Spleen (tissue), 11 donors: ENCODE measurements around the gene DHX15. TPM values are rescaled to one million over a fixed set of nuclear protein-coding genes. Genes with fewer than 3 reads are reported as not detected.
A peak's percentile ranks its signal among the peaks of the same experiment; 100 is the strongest.

ENCODE experiments used
- DNase-seq: peaks from one replicate; pipeline ENCODE4 v3.0.0-alpha.2; 2020
- H3K27ac ChIP-seq, 8 donors: fragments of 200-600 bp; sonication (generic) in 7 of 8; 1 replicate in 4 of 8; 2 replicates in 4 of 8; pipeline versions ENCODE4 v1.5.0 to v1.8.0; 2016 to 2021; ENCODE audit warnings: inconsistent platforms in 4 of 8, mild to moderate bottlenecking in 4 of 8, moderate library complexity in 1 of 8
- H3K27me3 ChIP-seq, 7 donors: fragments of 200-600 bp; sonication (generic) in 6 of 7; replicated peaks in 1 of 7; 1 replicate in 4 of 7; 2 replicates in 3 of 7; pipeline versions ENCODE4 v1.5.0 to v1.8.0; 2016 to 2021; ENCODE audit warnings: inconsistent platforms in 3 of 7, mild to moderate bottlenecking in 1 of 7
- H3K36me3 ChIP-seq, 6 donors: fragments of 200-600 bp; sonication (generic) in 5 of 6; 1 replicate in 4 of 6; 2 replicates in 2 of 6; pipeline versions ENCODE4 v1.5.0 to v1.8.0; 2016 to 2021; ENCODE audit warnings: inconsistent platforms in 2 of 6
- H3K4me1 ChIP-seq, 6 donors: fragments of 200-600 bp; sonication (generic) in 5 of 6; 1 replicate in 3 of 6; 2 replicates in 3 of 6; pipeline versions ENCODE4 v1.5.0 to v1.8.0; 2016 to 2021; ENCODE audit warnings: inconsistent platforms in 3 of 6
- H3K4me3 ChIP-seq, 8 donors: fragments of 200-600 bp; sonication (generic) in 7 of 8; 1 replicate in 4 of 8; 2 replicates in 4 of 8; pipeline versions ENCODE4 v1.5.0 to v1.8.0; 2016 to 2021; ENCODE audit warnings: inconsistent platforms in 4 of 8, mild to moderate bottlenecking in 4 of 8, moderate library complexity in 2 of 8
- H3K9me3 ChIP-seq, 8 donors: fragments of 200-600 bp; sonication (generic) in 7 of 8; 1 replicate in 4 of 8; 2 replicates in 4 of 8; pipeline versions ENCODE4 v1.5.0 to v1.8.0; 2016 to 2021; ENCODE audit warnings: inconsistent platforms in 4 of 8
- POLR2A ChIP-seq, 3 donors: fragments of 450-650 bp; IDR thresholded peaks; one replicate each; pipeline ENCODE4 v1.5.1; 2017; ENCODE audit warnings: antibody characterized with exemption in 3 of 3, mild to moderate bottlenecking in 1 of 3
- POLR2AphosphoS5 ChIP-seq, 3 donors: sonication (generic); formaldehyde crosslinking; IDR thresholded peaks; one replicate each; pipeline ENCODE4 v1.5.1; 2017; ENCODE audit warnings: antibody characterized with exemption in 3 of 3
- WGBS, 5 donors: extraction: QIAGEN DNeasy Blood & Tissue Kit in 3 of 5; methylation state at CpG; one replicate each; pipeline versions ENCODE4 v1.1.5 to v1.1.7; 2013 to 2018; 5-methylcytosine and 5-hydroxymethylcytosine counted together
- intact Hi-C: fragments of 100-400 bp; cut with DNase I; formaldehyde crosslinking; loops from one replicate; pipeline ENCODE4 v1.15.0; 2023; ENCODE audit warnings: low total_unique reads
- polyA plus RNA-seq, 3 donors: library from polyadenylated mRNA; stranded (reverse); fragments of 200-250 nt; gene quantifications; one replicate each; pipeline ENCODE4 v1.2.1, GENCODE V29; 2013
- total RNA-seq, 7 donors: library from RNA; depleted of rRNA in 3 of 7; stranded (reverse); fragments of >200 nt in 3 of 7; fragmentation: NEBNext Ultra II Directional in 4 of 7; extraction: Animal tissue kit (Norgen Biotek cat#: 25700) in 4 of 7; gene quantifications; one replicate each; pipeline versions ENCODE4 v1.1.0 to v1.2.1, GENCODE V29; 2016 to 2021
- TF ChIP-seq, protein P1 (sequence below), 11 experiments: fragments of 200-600 bp in 7 of 11; fragments of 450-650 bp in 4 of 11; sonication (generic) in 4 of 11; IDR thresholded peaks in 8 of 11; conservative IDR thresholded peaks in 3 of 11; 1 replicate in 7 of 11; 2 replicates in 4 of 11; pipeline versions ENCODE4 v1.4.0 to v1.8.0; 2016 to 2021; ENCODE audit warnings: antibody characterized with exemption in 11 of 11, inconsistent platforms in 4 of 11, mild to moderate bottlenecking in 1 of 11
- donor health status: healthy with polysubstance abuse.
- donor health status: DM: no; HTN: no; CAD: no; lungs with moderate emphysema.
- donor health status: DM: no; HTN: no; CAD: no.
- donor health status: Bipolar disorder and iron deficiency.
- donor health status: healthy.
- donor health status: DM: no; HTN: no; CAD: no.
- donor health status: DM: yes; HTN: yes; CAD: no.

The DHX15 gene
- total and polyA plus RNA-seq, 10 donors = 47.5 to 180 (median 119) TPM

DNA sequence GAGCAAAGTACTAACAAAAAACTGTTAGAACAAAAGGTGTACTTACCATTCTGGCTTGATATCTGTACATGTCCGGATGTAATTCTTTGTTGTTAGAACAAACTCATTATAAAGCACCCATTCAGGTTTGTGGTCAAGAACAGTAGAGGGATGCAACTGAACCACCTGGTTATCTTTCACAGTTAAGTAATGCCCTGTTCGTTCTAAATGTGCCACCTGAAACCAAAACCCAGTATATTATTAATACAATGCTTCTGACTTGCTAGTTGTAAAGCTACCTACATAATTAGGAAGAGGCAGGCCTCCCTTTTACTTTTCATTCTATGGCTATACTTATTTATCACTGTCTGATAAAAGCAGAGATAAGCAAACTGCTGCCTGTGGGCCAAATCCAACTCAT, 54.8 kb downstream of the DHX15 start:
- 80 to 98% (median 87%) methylated on average over 2 of the region's 2 CpGs for WGBS, 5 donors
- intact Hi-C loops = no loop called here
- no peak for TF ChIP-seq POLR2AphosphoS5 (IDR thresholded peaks at IDR 0.05)
- TF ChIP-seq, protein P1, sequence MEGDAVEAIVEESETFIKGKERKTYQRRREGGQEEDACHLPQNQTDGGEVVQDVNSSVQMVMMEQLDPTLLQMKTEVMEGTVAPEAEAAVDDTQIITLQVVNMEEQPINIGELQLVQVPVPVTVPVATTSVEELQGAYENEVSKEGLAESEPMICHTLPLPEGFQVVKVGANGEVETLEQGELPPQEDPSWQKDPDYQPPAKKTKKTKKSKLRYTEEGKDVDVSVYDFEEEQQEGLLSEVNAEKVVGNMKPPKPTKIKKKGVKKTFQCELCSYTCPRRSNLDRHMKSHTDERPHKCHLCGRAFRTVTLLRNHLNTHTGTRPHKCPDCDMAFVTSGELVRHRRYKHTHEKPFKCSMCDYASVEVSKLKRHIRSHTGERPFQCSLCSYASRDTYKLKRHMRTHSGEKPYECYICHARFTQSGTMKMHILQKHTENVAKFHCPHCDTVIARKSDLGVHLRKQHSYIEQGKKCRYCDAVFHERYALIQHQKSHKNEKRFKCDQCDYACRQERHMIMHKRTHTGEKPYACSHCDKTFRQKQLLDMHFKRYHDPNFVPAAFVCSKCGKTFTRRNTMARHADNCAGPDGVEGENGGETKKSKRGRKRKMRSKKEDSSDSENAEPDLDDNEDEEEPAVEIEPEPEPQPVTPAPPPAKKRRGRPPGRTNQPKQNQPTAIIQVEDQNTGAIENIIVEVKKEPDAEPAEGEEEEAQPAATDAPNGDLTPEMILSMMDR (IDR thresholded peaks at IDR 0.05 in 8 of 11, conservative IDR thresholded peaks at IDR 0.05 in 3 of 11) = no peak
- no peak for TF ChIP-seq POLR2A (IDR thresholded peaks at IDR 0.05)
- Histone ChIP-seq H3K9me3 (no peaks in the 10 kb centered on the region), H3K27ac (no peak overlapping the region), H3K27me3 (no peaks in the 10 kb centered on the region), H3K36me3 (peaks cover 0 to 100% (median 77%) of the 10 kb centered on the region in 6 donors), H3K4me1 (no peaks in the 10 kb centered on the region), H3K4me3 (no peak overlapping the region)
- no peak for DNase-seq

DNA sequence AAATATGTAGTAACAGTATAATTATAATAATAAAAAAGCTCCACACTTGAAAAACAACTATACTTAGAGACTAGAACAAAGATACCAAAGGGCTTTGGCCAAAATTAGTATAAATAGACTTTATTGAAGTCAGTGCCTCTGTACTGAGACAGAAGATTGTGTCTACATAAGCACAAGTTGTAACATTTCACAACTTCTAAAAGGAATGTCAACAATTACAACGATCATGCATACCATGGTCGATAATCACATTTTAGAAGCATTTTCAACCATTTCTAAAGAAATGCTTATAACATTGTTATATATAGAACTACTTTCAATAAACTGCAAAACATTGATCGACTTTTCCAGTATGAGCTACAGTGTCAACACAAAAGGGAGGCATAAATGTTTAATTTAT, 57.0 kb downstream of the DHX15 start:
- intact Hi-C loops = no loop called here
- Histone ChIP-seq H3K27me3 (no peaks in the 10 kb centered on the region), H3K36me3 (peaks cover 0 to 100% (median 78%) of the 10 kb centered on the region in 6 donors), H3K4me3 (no peak overlapping the region), H3K4me1 (no peaks in the 10 kb centered on the region), H3K27ac (no peak overlapping the region), H3K9me3 (no peaks in the 10 kb centered on the region)
- TF ChIP-seq, protein P1 (IDR thresholded peaks at IDR 0.05 in 8 of 11, conservative IDR thresholded peaks at IDR 0.05 in 3 of 11) = no peak
- TF ChIP-seq POLR2AphosphoS5 (IDR thresholded peaks at IDR 0.05) (no peak), POLR2A (IDR thresholded peaks at IDR 0.05) (no peak)
- WGBS, 5 donors = 89 to 96% (median 91%) methylated on average over 3 of the region's 3 CpGs
- no peak for DNase-seq

GRCh38 chr4:24521544-24521943, 62.8 kb downstream of the DHX15 start:
- Histone ChIP-seq H3K4me3 (no peak overlapping the region), H3K9me3 (no peaks in the 10 kb centered on the region), H3K36me3 (peaks cover 3 to 81% (median 29%) of the 10 kb centered on the region in 6 donors), H3K4me1 (peaks cover 0 to 19% (median 7%) of the 10 kb centered on the region in 6 donors), H3K27ac (no peak overlapping the region), H3K27me3 (no peaks in the 10 kb centered on the region)
- no peak for DNase-seq
- 90 to 100% (median 94%) methylated on average over 2 of the region's 2 CpGs for WGBS, 5 donors
- TF ChIP-seq POLR2A (IDR thresholded peaks at IDR 0.05) = no peak
- intact Hi-C loops = no loop called here

- no peak for DNase-seq
- Histone ChIP-seq H3K27ac (peak overlapping the region in 2 of 8 donors; percentile 6 to 37), H3K27me3 (no peaks in the 10 kb centered on the region), H3K4me3 (no peak overlapping the region), H3K36me3 (peaks cover 0 to 72% (median 14%) of the 10 kb centered on the region in 6 donors), H3K9me3 (no peaks in the 10 kb centered on the region), H3K4me1 (peaks cover 0 to 19% (median 7%) of the 10 kb centered on the region in 6 donors)
- TF ChIP-seq POLR2AphosphoS5 (IDR thresholded peaks at IDR 0.05) = peak in 1 of 3 donors; percentile 24
- TF ChIP-seq, protein P1 (IDR thresholded peaks at IDR 0.05 in 8 of 11, conservative IDR thresholded peaks at IDR 0.05 in 3 of 11) = no peak
- WGBS, 5 donors = 88 to 95% (median 93%) methylated on average over 1 of the region's 1 CpG
- intact Hi-C loops = no loop called here
Measured at GRCh38 chr4:24519649-24520048, 64.7 kb downstream of the DHX15 start.

DNA sequence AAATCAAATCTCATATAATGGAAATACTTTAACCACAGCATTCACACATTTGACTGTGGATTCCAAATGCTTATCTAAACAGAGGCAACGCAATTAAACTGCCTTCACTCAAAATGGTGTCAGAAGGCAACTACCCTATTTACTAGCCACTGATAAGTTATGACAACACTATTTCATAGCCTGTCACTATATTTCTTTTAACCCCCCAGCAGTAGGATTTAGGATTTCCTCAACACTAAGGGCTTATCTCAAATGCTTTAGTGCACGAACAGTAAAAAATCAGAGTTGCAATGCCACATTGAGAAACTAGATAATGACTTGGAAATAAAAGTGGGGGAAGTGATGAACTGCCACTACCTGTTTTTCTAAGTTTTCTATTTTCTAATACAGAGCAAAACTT, 66.7 kb downstream of the DHX15 start:
- peaks cover 0 to 19% (median 7%) of the 10 kb centered on the region in 6 donors for H3K4me1 ChIP-seq
- H3K27ac ChIP-seq = peak overlapping the region in 2 of 8 donors; percentile 19 to 32
- no peaks in the 10 kb centered on the region for H3K9me3 ChIP-seq
- H3K27me3 ChIP-seq = no peaks in the 10 kb centered on the region
- 63 to 79% (median 73%) methylated on average over 2 of the region's 2 CpGs for WGBS, 5 donors
- intact Hi-C loops = no loop called here
- no peak for TF ChIP-seq POLR2A (IDR thresholded peaks at IDR 0.05)
- TF ChIP-seq POLR2AphosphoS5 (IDR thresholded peaks at IDR 0.05) = no peak
- H3K4me3 ChIP-seq = no peak overlapping the region
- peaks cover 0 to 61% (median 5%) of the 10 kb centered on the region in 6 donors for H3K36me3 ChIP-seq
- DNase-seq = no peak
